ENCODE measurements around the gene RSPH1.

The RSPH1 gene

DNA sequence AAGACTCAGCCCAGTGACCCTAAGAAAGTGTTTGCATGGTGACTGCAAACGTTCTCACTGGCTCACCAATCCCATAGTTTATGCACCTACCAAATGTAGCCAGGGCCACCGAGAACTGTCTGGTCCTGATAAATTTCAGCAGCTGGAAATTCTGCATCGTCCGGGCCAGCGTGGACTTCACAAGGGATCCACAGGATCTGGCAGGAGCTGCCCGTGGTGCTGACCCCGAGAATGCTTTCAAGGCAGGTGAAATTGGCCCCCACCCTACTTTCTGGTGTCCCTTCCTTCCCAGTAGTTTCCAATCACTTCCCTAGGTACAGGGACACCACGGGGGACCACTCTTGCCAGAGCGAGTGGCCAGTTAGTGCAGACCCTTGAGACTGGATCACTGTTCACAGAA lies 66.2 kb downstream of the RSPH1 start:
- DNase-seq (ENCODE audit: low read depth): no peak

DNA sequence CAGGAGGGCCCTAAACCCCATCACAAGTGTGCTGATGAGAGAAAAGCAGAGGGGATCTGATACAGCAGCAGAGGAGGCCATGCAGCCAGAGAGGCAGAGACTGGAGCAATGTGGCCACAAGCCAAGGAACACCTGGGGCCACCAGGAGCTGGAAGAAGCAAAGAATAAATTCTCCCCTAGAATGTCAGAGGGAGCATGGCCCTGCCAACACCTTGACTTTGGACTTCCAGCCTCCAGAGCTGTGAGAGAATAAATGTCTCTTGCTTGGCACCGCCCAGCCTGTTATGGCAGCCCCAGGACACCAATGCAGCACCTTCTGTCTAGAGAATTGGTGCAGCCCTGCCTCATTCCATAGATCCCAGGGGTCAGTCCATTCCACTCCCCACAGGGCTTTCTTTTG lies 67.0 kb downstream of the RSPH1 start:
- no peak for DNase-seq (ENCODE audit: low read depth)

DNA sequence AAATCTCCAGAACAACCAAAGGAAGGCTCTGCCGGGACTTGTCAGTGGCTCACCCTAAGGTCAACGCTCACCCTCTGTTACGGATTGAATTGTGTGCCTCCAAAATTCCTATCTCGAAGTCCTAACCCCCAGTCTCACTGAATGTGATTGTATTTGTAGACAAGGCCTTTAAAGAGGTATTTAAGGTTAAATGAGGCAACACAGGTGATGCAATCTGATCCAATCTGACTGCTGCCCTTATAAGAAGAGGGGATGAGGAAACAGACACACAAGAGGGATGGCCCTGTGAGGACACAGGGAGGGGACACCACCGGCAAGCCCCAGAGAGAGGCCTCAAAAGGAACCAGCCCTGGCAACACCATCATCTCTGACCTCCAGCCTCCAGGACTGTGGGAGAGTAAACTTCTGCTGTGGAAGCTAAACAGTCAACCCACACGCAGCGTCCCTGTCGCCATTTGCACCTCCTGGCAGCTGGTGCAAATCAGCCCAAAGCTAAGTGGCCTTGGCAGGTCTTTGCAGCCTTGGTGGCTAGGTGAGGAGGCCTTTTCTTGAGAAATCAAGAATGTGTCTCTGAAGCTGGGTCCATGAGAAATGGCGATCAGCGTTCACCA lies 68.1 kb downstream of the RSPH1 start:
- no peak for DNase-seq (ENCODE audit: low read depth)

DNA sequence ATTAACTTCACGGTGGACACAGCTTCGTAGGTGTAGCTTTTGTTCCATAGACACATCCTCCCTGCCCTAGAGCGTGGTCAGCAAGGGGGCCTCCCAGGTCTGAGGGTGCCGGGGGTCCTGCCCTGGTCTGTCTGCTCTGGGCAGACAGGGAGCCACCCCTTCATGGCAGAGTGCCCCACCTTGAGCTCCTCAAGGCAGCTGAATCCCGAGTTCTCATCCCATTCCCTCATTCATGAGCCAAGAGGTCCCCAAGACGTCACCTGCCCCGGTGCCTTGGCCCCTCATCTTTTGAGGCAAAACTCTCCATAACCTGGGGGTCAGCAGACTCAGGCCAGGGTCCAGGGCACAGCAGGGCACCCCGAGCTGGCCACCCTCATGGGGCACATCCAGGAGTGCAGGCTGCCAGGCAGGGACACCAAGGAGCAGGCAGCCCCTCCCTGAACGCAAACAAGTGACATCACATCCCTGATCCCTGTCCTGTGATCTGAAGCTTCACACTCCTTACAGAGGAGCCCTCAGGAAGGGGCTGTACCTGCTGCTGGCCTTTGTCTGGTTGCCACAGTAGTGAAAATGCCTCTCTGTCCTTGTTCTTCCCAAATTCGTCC lies 69.0 kb downstream of the RSPH1 start:
- no peak for DNase-seq (ENCODE audit: low read depth)

DNA sequence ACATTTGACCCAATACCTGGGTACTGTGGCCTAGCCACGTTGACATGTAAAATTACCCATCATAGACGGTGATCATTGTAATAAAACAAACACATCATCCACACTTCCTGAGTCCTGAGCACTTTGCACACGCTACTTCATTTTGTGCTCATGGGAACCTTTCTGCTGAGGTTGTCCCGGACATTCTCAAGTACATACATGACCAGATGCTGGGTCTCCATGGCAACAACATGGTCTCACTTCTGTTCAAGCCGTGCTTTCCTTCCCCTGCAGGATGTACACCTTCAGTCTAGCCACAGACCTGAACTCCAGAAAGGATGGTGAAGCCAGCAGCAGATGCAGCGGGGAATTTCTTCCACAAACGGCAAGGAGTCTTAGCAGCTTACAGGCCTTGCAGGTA lies 69.6 kb downstream of the RSPH1 start:
- DNase-seq (ENCODE audit: low read depth): no peak

DNA sequence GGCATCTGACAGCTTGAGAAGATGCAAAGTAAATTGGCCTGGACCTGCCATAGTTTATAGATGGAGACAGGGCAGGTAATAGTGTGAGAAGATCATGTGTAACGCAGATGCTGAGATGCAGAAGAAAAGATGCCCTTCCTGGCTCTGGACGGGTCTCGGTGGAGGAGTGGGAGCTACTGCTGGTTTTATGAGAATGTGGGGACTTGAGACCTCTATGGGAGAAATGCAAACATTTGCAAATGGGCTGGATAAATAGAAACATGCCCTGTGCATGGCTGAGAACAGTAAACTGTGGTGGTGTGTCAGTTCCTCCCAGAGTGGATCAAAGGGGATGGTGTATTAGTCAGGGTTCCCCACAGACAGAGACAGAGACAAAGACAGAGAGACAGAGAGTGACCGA lies 70.4 kb downstream of the RSPH1 start:
- no peak for DNase-seq (ENCODE audit: low read depth)

DNA sequence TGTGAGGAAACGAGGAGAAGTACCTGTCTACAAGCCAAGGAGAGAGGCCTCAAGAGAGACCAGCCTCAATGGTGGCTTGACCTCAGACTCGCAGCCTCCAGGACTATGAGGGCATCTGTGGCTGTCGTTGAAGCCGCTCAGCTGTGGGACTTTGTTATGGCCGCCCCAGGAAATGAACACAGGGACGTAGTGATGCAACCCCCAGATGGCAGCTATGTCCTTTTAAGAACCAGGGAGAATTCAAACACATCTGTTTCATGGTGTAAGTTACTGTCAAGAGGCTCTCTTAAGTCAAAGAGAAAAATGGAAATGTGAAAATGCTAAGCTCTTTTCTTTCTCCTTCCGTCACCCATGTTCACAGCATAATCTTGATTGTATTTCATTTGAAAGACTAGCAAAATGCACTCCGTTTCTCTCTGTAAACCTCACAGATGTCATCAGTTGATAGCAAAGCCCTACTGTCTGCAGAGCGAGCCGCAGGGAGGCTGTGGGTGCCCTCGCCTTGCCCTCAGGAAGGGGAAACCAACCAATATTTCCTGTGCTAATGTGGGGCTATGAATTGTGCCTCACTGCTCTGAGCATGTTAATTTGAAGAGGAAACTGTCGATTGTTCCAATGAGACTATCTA lies 71.0 kb downstream of the RSPH1 start:
- no peak for DNase-seq (ENCODE audit: low read depth)

DNA sequence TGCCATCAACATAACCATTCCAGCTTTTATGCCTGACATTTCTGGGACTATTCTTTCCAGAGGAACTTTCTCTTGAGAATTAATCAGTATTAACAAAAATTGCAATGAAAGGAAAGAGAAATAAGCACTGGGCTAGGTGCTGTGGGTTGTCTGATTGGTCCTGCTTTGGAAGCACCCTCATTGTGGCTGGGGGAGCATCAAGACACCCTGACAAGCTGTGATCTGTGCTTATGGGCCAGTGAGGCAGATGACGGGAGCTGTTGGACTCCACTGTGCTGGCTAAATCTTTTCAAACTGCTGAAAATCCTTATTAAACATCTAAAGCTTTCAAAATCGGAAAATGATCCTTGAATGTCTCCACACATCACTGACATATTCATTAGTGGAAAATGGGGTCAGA lies 72.3 kb downstream of the RSPH1 start:
- DNase-seq (ENCODE audit: low read depth): no peak

DNA sequence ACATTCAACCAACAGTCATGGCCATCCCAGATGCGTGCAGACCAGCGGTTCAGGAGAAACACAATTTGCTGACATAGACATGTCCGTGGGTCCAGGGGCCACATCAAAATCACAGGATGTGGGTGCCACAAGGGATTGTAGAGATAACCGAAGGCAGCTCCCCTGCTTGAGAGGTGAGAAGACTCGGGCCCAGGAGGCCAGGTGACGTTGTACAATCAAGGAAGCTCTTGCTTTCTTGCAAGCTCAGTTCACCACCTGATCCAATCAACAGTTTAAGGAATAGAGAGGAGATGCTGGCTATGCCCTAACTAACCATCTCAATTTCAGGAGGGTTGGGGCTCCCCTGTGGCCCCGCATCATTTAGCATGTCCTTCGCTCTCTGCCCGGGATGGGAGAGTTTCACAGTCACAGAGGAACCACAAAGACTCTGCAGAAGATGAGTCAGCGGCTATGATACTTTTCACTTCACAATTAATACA lies 72.8 kb downstream of the RSPH1 start:
- no peak for DNase-seq (ENCODE audit: low read depth)
